GM12891 (cell line): Measurements from ENCODE around the gene KIFC3.

Source experiments
- POLR2A ChIP-seq: IDR thresholded peaks from 2 replicates; pipeline ENCODE4 v1.6.1; 2011; ENCODE audit warnings: low read depth, low read length, control low read depth
- POLR2AphosphoS5 ChIP-seq: IDR thresholded peaks from 2 replicates; pipeline ENCODE4 v1.6.1; 2011; ENCODE audit warnings: low read depth, low read length, control low read depth
- POU2F2 ChIP-seq: IDR thresholded peaks from 2 replicates; pipeline ENCODE4 v1.6.1; 2011; ENCODE audit warnings: low read depth, mild to moderate bottlenecking, control low read depth, low read length, moderate library complexity
- SPI1 ChIP-seq: IDR thresholded peaks from 2 replicates; pipeline ENCODE4 v1.6.1; 2011; ENCODE audit warnings: low read depth, low read length, control low read depth
- TAF1 ChIP-seq: IDR thresholded peaks from 2 replicates; pipeline ENCODE4 v1.6.1; 2011; ENCODE audit warnings: low read depth, low read length, control low read depth

DNA sequence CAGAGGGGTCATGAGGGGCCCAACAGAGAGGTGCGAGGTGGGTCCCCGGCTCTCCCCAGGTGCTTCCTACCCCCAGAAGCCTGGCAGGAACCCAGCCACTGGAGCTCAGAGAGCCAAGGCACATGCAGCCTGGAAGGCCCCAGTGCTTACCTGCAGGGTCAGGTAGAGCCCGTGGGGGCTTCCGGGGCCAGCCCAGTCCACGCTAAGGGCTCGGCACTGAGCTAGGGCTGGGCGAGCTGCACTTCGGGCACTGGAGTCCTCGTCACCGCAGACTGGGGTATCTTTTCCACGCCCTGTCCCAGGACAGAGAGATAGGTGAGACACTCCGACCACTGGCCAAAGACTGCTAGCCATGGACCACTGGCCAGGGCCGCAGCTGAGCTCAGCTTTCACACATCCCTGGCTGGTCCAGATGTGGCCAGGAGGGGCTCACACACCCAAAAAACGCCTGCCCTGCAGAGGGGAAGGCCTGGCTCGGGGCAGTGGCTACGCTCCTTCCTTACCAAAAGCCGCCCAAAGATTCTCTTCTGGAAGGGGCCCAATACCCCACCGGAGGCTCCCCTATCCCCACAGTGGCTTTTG lies 7.4 kb downstream of the KIFC3 start:
- TF ChIP-seq POLR2A (no peak), TAF1 (no peak), SPI1 (no peak), POLR2AphosphoS5 (no peak), POU2F2 (no peak)
